HG03354 (cell line): ENCODE data around the gene NPDC1.

Source experiments
- ATAC-seq: cut with Tn5 transposase; IDR thresholded peaks from one replicate; pipeline ENCODE4 v1.9.1; 2021; ENCODE audit warnings: mild to moderate bottlenecking; ENCODE audit not compliant: unreplicated experiment, poor library complexity, severe bottlenecking

Gene NPDC1

DNA sequence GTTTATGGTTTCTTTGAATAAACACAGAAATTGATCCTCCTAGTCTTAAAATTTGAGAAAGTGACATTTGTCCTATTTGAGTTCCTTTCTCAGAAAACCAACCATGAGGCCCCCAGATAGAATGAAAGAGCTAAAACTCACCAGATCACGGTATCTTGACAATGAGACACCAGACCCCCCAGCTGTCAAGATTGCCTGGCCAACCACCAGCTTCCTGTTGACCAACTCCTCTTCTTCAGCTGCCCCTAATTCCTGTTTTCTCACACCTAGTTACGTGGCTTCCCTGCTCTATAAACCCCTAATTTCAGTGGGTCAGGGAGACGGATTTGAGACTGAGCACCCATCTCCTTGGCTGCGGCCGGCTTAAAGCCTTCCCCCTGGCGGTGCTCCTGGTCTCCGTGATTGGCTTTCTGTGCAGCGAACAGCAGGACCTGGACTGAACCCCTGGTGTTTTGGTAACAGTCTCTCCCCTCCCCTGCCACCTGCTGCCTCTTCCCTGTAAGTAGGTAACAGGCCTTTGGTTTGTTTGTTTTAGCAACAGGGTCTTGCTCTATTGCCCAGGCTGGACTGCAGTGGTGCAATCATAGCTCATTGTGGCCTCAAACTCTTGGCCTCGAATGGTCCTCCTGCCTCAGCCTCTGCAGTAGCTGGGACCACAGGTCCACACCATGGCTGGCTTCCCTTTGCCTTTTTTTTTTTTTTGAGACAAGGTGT, 12.7 kb upstream of the NPDC1 start:
- no peak for ATAC-seq

GRCh38 chr9:137057545-137057944, 11.6 kb upstream of the NPDC1 start:
- ATAC-seq = no peak

DNA sequence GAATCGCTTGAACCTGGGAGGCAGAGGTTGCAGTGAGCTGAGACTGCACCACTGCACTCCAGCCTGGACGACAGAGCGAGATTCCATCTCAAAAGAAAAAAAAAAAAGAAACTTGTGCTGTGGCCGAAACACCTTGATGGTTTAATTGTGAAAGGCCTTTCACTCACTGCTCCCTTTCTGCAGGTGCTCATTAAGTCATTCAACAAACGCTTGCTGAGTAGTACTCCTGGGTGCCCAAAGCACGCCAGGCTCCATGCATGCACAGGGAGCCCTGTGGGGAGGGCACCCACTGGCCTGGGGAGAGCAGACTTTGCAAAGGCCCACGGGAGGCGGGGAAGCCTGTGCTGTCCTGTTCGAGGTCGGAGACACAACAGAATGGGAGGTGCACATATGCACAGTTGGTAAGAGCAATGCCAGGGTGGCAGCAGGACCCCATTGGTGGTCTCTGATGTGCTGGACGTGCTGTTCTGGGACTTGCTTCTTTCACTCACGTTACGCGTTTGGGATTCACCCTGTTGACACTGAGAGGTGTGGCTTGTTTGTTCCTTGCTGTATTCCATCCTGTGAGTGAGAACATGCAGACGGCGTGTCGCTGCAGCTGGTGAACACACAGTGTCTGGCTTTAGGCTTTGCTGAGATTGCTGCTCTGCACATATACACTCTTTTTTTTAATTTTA, 10.9 kb upstream of the NPDC1 start:
- ATAC-seq = no peak

- ATAC-seq = no peak
Observed at GRCh38 chr9:137055385-137056364, 9.7 kb upstream of the NPDC1 start.

DNA sequence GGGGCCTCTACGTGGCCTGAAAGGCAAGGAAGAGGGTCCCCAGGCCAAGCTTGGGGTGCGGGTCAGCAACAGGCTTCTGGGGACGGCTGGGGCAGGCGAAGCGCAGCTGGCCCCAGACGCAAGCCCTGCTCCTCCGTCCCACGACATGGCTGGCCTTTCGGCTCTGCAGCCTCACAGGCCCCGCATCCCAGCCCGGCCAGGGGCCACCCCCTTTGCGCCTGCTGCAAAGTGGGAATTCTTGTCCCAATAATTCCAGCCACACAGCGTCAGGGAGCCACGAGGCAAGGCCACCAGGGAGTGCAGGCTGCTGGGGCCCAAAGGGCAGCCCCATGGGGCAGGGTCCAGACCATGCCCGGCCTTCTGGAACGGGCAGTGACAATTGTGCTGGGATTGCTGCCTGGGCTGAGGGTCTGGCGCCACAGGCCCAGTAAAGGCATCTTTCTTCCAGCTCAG, 9.0 kb upstream of the NPDC1 start:
- no peak for ATAC-seq

DNA sequence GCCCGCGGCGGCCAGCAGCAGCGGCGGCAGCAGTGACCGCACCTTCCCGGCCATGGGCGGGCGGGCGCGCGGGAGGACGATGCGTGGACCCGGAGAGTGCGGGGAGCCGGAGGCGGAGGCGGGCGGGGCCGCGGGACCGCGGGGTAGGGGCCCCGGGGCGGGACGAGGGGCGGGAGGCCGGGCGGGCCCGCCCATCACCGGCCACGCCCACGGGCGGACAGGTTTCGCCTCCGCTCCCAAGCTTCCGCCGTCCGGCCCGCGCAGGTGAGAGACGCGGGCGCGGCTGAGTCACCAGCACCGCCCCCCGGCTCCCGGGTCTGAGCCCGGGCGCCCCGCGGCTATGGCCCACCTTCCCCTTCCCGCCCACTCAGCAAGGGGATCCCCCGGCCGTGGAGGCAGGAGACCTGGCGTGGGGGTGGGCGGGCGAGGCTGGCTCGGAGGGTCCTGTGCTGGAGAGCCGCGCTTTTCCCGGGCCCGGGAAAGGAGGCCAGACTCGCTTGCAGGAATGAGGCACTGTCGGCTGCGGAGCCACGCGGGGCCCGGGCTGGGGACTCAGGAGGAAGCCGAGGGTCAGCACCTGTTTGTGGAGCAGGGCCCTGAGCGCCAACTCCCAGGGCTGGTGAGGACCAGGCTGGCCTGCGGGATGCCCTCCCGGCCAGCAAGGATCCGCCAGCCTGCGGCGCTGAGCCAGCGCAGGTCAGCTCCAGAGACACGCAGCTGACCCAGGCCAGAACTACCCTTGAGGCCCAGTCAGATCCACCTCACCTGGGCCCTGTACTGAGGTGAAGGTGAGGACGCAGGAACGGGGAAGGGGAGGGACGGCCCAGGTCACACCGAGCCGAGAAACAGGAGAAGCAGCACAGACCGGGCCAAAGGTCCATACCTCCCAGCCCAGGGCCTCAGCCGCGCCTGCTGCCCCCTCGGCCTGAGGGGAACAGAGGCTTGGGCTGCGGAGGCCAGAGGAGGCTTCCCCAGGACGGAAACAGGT, 8.3 kb upstream of the NPDC1 start, which contains the start of gene ENTPD2:
Gene ENTPD2, minus strand, starts transcription at position 118 of the 988 bp plus-strand sequence. Its CDS starts 64 bp downstream, at position 54.
- ATAC-seq = no peak

- ATAC-seq = no peak
Observed at GRCh38 chr9:137052998-137053943, 7.3 kb upstream of the NPDC1 start.

DNA sequence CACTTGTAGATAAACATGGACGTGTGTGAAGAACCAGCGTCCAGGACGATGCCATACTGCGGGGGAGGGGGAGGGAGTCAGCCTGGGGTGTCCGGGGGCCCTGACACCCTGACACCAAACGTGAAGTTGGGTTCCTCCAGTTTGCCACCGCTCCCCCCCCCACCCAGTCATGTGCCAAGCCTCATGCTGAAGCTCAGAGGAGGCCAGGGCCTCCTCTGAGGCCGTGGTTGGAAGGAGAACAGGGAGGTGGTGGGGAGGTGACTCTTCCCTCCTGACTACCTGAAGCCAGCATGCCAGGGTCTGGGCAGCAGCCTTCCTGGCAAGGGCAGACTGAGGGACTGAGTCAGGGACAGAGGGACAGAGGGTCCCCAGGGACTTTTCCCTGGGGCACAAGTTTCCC, 6.3 kb upstream of the NPDC1 start:
- no peak for ATAC-seq

DNA sequence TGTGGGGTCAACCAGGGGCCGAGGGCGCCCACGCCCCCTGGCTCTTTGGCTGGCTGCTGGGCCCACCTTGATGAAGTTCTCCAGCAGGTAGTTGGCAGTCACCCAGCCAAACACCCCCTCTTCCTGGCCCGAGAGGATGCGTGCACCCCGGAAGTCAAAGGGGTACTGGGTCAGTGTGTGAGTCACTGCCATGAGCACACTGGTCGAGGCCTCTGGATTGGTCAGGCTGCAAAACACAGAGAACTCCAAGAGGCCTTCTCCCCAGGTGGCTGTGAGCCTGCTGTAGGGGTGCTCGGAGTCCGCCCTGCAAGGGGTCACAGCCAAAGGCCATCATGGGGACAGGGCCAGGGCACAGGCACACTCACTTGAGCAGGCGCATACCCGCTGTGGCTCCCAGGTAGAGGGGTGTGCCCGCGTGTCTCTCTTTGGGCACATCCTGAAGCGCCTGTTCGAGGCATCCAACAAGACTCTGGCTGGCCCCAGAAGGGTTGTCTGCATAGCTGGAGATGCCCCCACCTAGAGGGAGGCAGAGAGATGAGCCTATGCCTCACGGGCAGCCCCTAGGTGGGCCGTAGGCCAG, 5.3 kb upstream of the NPDC1 start:
- no peak for ATAC-seq

GRCh38 chr9:137050570-137050969, 4.6 kb upstream of the NPDC1 start:
- ATAC-seq = no peak

DNA sequence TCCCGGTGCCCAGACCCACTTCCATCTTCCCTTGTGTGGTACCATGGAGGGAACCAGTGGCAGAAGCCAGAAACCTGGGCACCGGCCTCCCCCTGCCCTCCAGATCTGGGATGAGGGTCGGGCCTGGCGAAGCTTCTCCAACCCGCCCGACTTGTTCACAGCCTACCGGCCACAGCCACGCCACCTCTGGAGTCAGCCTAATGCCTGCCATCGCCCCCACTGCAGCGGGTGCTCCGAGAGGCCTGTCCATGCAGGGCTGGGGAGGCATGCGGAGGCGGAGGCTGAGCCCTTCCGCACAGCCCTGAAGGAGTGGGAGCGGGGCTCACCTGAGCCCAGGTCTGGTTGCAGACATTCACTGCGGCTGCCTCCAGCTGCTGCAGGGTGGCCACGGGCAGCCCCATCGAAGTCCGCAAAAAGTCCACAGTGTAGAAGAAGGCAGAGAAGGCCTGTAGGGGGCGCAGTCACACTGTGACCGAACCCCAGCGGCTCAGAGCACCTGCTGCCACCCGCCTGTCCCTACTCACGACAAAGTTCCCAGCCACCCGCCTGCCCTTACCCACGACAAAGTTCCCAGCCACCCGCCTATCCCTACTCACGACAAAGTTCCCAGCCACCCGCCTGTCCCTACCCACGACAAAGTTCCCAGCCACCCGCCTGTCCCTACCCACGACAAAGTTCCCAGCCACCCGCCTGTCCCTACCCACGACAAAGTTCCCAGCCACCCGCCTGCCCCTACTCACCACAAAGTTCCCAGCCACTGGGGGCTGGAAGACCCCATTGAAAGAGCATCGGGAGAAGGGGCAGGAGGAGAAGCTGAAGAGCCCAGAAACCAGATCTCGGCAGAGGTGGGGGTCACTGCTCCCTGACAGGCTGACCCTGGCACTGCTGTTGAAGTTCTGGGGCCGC, 3.8 kb upstream of the NPDC1 start:
- no peak for ATAC-seq

GRCh38 chr9:137048655-137049543, 2.9 kb upstream of the NPDC1 start:
- no peak for ATAC-seq

DNA sequence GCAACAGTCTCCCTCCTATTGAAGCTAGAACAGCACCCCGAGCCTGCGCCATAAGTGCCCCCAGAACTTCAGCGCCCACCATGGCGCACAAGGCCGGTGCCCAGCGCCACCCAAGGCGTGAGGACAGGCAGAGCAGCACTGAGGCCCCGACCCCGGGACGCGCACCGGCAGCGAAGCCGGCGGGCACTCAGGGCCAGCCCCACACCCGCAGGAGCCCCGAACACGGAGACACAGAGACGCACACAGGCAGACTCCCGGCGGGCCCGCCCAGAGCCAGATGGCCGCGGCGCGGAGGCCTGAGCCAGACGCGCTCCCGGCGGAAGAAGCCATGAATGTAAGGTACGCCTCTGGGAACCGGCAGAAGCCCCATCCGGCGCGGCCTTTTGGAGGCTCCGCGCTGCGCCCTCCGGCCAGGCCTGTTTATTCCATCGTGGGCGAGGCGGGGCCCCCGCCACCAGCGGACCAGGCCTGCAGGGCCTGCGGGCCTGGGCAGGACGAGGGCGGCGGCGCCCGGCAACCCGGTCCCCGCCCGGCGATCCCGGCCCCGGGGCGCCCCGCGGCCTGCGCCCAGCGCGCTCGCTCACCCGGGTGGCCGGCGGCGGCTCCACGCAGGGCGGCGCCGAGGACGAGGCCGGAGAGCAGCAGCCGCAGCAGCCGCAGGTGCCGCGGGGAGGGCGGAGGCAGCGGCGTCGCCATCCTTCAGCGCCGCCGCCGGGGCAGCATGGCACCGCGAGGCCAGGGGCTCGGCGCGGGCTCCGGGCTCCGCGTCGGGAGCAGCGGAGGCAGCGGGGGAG, 486 bp downstream of the NPDC1 start:
- no peak for ATAC-seq

- no peak for ATAC-seq
Observed at GRCh38 chr9:137044502-137045177, 1.3 kb downstream of the NPDC1 start.
